Activated T-cell treated with anti-CD3 and anti-CD28 coated beads, Interleukin-2, amount 50 U/mL, for 4 hours (primary cell): ENCODE measurements around the gene TMEM258. TPM values are rescaled to one million over a fixed set of nuclear protein-coding genes. Genes with fewer than 3 reads are reported as not detected.
A peak's percentile ranks its signal among the peaks of the same experiment; 100 is the strongest.

Experiments
- ATAC-seq, 2 donors: fragments of 200-7000 bp; cut with Tn5 transposase; one replicate each; pipeline ENCODE4 v1.10.0; 2021
- DNase-seq: peaks from one replicate; pipeline ENCODE4 v3.0.0-alpha.2; 2020
- H3K27me3 Mint-ChIP-seq: one replicate; pipeline ENCODE4 v1.8.0; 2021; ENCODE audit warnings: low read depth, mixed read lengths
- H3K36me3 Mint-ChIP-seq: one replicate; pipeline ENCODE4 v1.8.0; 2022; ENCODE audit warnings: mixed read lengths; ENCODE audit not compliant: insufficient read depth
- H3K4me1 Mint-ChIP-seq: one replicate; pipeline ENCODE4 v1.8.0; 2021; ENCODE audit warnings: low read depth, mixed read lengths
- H3K4me3 Mint-ChIP-seq: one replicate; pipeline ENCODE4 v1.8.0; 2021; ENCODE audit warnings: mild to moderate bottlenecking, moderate library complexity, mixed read lengths
- H3K9me3 Mint-ChIP-seq: one replicate; pipeline ENCODE4 v1.8.0; 2021; ENCODE audit warnings: mixed read lengths
- total RNA-seq, 3 donors: library from RNA; stranded (reverse); gene quantifications; one replicate each; pipeline ENCODE4 v1.2.1, GENCODE V29; 2021

Gene TMEM258
- total RNA-seq, 3 donors from 2014 or later = 139 to 143 (median 142) TPM

DNA sequence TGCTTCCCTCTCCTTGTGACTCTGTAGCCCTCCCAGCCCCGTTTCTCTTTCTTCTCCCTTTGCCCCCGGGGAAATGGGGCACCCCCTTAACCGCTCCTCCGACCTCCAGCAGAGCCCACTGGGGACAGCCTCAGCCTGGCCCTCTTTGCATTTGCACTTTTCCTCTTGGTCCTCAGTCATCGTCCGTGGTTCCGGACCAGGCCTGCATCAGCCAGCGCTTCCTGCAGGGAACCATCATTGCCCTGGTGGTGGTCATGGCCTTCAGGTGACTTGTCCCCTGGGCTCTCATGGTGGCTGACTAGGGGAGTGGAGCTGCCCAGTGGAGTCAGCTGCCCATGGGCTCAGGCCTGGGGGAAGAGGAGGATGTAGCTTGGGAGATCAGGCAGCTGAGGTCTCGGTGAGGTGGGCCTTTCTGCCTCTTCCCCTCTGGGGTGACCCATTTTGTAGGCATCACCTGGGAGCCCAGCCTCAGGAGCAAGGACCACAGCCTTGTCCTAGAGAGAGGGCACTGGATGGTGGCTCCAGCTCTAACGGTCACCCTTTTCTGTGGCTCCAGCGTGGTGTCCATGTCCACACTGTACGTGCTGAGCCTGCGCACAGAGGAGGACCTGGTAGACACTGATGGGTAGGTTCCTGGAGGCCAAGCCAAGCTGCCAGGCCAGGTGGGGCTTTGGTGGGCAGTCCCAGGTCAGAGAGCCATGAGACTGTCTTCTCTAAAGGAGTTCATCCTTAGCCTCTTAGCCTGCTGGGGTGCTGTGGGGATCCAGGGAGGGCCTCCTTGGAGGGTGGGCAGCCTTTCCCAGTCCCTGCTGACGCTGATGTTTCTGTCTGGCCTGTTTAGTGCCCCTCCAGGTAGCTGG lies 12.5 kb downstream of the TMEM258 start:
- Mint-ChIP-seq H3K4me3 (no peak overlapping the region), H3K36me3 (peaks cover 4% of the 10 kb centered on the region), H3K27me3 (no peaks in the 10 kb centered on the region), H3K4me1 (peaks cover 18% of the 10 kb centered on the region), H3K9me3 (no peaks in the 10 kb centered on the region)
- DNase-seq (no peak), ATAC-seq (no peak)

- no peaks in the 10 kb centered on the region for H3K27me3 Mint-ChIP-seq
- no peaks in the 10 kb centered on the region for H3K36me3 Mint-ChIP-seq
- no peaks in the 10 kb centered on the region for H3K9me3 Mint-ChIP-seq
- H3K4me1 Mint-ChIP-seq = peaks cover 20% of the 10 kb centered on the region
- ATAC-seq (no peak), DNase-seq (no peak)
- H3K4me3 Mint-ChIP-seq = no peak overlapping the region
Observed at GRCh38 chr11:61778920-61779650, 13.3 kb downstream of the TMEM258 start.

DNA sequence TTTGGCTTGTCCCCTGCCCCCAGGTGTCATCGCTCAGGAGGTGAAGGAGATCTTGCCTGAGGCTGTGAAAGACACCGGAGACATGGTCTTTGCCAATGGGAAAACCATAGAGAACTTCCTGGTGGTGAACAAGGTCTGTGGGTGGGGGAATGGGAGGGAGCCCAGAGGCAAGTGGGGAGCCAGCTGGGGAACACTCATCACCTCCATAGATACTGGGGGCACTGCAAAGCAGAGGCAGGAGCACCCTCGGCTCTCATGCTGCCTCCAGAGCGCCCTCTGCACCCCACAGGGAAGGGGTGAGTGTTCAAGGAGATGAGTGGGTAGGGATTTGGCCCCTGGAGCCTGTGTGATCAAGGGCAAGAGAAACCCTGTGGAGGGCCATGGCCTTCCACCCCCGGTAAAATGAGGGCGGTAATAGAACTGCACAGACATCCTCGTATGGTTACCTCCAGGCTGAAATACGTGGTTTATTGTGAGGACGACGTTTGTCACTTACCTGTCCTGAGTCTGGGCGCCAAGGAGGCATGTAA lies 14.0 kb downstream of the TMEM258 start:
- peaks cover 20% of the 10 kb centered on the region for H3K4me1 Mint-ChIP-seq
- peak overlapping the region; percentile 50 for H3K4me3 Mint-ChIP-seq
- DNase-seq (no peak), ATAC-seq (no peak)
- no peaks in the 10 kb centered on the region for H3K36me3 Mint-ChIP-seq
- H3K9me3 Mint-ChIP-seq = no peaks in the 10 kb centered on the region
- no peaks in the 10 kb centered on the region for H3K27me3 Mint-ChIP-seq

GRCh38 chr11:61777234-61778090 lies 14.9 kb downstream of the TMEM258 start:
- H3K4me3 Mint-ChIP-seq = peak overlapping the region; percentile 50

DNA sequence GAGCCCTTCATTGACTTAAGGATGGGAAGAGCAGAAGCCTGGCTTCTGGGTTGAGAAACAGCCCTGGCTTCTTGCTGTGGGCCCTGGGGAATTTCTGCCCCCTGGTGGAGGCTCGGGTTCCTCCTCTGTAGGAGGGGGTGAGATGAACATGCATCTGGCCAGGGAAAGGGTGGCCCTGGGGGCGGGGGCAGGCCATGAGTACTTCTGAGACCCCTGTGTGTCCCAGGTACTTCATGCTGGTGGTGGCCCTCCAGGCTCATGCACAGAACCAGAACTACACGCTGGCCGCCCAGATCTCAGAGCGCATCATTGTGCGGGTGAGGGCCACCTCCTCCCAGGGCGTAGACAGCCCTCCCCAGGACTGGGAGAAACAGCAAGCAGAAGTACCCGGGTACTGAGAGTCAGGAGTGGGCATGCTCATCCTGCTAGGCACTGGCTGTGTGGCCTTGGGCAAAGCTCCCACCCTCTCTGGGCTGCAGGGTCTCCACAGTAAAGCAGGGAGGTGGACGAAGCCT lies 15.8 kb downstream of the TMEM258 start:
- Mint-ChIP-seq H3K4me1 (peaks cover 23% of the 10 kb centered on the region), H3K36me3 (no peaks in the 10 kb centered on the region), H3K9me3 (no peaks in the 10 kb centered on the region), H3K4me3 (peak overlapping the region; percentile 51), H3K27me3 (no peaks in the 10 kb centered on the region)
- DNase-seq (peak; percentile 56), ATAC-seq (peak; percentile 68 to 74)

More at GRCh38 chr11:61777234-61778090, 14.9 kb downstream of the TMEM258 start:
- H3K4me1 Mint-ChIP-seq = peaks cover 22% of the 10 kb centered on the region
- no peaks in the 10 kb centered on the region for H3K9me3 Mint-ChIP-seq
- no peaks in the 10 kb centered on the region for H3K27me3 Mint-ChIP-seq
- peak; percentile 62 for DNase-seq
- ATAC-seq = peak; percentile 65 to 71
- no peaks in the 10 kb centered on the region for H3K36me3 Mint-ChIP-seq

- no peak for ATAC-seq
Observed at GRCh38 chr11:61775606-61776554, 16.5 kb downstream of the TMEM258 start.

DNA sequence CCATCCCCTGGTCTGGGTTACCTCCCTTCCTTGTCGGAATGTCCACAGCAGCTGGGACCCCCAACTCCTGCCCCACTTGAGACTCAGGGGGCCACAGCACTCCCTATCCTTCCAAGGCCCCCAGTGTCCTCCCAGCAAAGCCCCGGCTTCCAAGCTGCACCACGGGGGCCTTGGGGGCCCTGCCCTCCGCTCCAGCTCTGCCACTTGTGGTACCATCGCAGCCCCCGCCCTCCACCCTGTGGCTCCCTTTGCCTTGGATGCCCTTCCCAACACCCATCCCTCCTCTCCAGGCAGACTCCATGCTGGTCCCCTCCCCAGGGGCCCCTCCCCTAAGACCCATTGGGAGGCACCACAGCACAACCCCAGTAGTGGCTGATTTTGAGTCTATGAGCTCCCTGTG lies 17.3 kb downstream of the TMEM258 start:
- no peak for DNase-seq

More at GRCh38 chr11:61775606-61776554, 16.5 kb downstream of the TMEM258 start:
- Mint-ChIP-seq H3K4me3 (no peak overlapping the region), H3K4me1 (peaks cover 23% of the 10 kb centered on the region), H3K36me3 (no peaks in the 10 kb centered on the region), H3K9me3 (no peaks in the 10 kb centered on the region), H3K27me3 (no peaks in the 10 kb centered on the region)
- no peak for DNase-seq

DNA sequence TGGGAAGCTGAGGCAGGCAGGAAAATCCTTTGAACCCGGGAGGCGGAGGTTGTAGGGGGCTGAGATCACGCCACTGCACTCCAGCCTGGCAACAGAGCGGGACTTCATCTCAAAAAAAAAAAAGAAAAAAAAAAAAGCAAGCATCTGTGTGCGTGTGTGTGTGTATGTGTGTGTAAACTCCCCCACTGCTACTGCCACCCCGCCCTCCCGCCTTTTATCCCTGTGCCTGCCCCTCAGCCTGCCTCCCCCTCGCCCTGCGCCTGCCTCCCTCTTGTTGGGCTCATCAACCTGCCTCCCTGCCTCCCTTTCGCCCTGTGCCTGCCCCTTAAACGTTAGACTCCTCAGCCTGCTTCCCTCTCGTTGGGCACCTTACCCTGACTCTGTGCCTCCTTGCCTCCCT lies 18.0 kb downstream of the TMEM258 start:
- DNase-seq (no peak), ATAC-seq (no peak)
- H3K27me3 Mint-ChIP-seq = no peaks in the 10 kb centered on the region
- H3K4me1 Mint-ChIP-seq = peaks cover 23% of the 10 kb centered on the region
- no peaks in the 10 kb centered on the region for H3K9me3 Mint-ChIP-seq
- no peaks in the 10 kb centered on the region for H3K36me3 Mint-ChIP-seq
- no peak overlapping the region for H3K4me3 Mint-ChIP-seq

More for the DNA sequence above, 17.3 kb downstream of the TMEM258 start:
- Mint-ChIP-seq H3K4me1 (peaks cover 23% of the 10 kb centered on the region), H3K27me3 (no peaks in the 10 kb centered on the region), H3K36me3 (no peaks in the 10 kb centered on the region), H3K9me3 (no peaks in the 10 kb centered on the region), H3K4me3 (no peak overlapping the region)
- no peak for ATAC-seq

GRCh38 chr11:61773809-61774208 lies 18.6 kb downstream of the TMEM258 start:
- Mint-ChIP-seq H3K4me1 (peaks cover 23% of the 10 kb centered on the region), H3K4me3 (no peak overlapping the region), H3K9me3 (no peaks in the 10 kb centered on the region), H3K36me3 (no peaks in the 10 kb centered on the region), H3K27me3 (no peaks in the 10 kb centered on the region)
- DNase-seq (no peak), ATAC-seq (no peak)

GRCh38 chr11:61773356-61773755 lies 19.0 kb downstream of the TMEM258 start:
- Mint-ChIP-seq H3K27me3 (no peaks in the 10 kb centered on the region), H3K4me1 (peaks cover 22% of the 10 kb centered on the region)

GRCh38 chr11:61771985-61772455 lies 20.4 kb downstream of the TMEM258 start:
- no peak for ATAC-seq
- no peaks in the 10 kb centered on the region for H3K36me3 Mint-ChIP-seq
- H3K4me3 Mint-ChIP-seq = no peak overlapping the region
- no peaks in the 10 kb centered on the region for H3K9me3 Mint-ChIP-seq
- H3K27me3 Mint-ChIP-seq = no peaks in the 10 kb centered on the region
- DNase-seq = no peak
- H3K4me1 Mint-ChIP-seq = peaks cover 13% of the 10 kb centered on the region

More at GRCh38 chr11:61773356-61773755, 19.0 kb downstream of the TMEM258 start:
- Mint-ChIP-seq H3K36me3 (no peaks in the 10 kb centered on the region), H3K9me3 (no peaks in the 10 kb centered on the region), H3K4me3 (no peak overlapping the region)
- ATAC-seq = no peak
- DNase-seq = no peak

- H3K36me3 Mint-ChIP-seq = no peaks in the 10 kb centered on the region
- no peaks in the 10 kb centered on the region for H3K27me3 Mint-ChIP-seq
- ATAC-seq (no peak), DNase-seq (no peak)
- H3K4me1 Mint-ChIP-seq = peaks cover 7% of the 10 kb centered on the region
- H3K9me3 Mint-ChIP-seq = no peaks in the 10 kb centered on the region
- H3K4me3 Mint-ChIP-seq = no peak overlapping the region
Observed at GRCh38 chr11:61771195-61771894, 21.1 kb downstream of the TMEM258 start.
